ENCODE measurements around the gene SERGEF.

The SERGEF gene

DNA sequence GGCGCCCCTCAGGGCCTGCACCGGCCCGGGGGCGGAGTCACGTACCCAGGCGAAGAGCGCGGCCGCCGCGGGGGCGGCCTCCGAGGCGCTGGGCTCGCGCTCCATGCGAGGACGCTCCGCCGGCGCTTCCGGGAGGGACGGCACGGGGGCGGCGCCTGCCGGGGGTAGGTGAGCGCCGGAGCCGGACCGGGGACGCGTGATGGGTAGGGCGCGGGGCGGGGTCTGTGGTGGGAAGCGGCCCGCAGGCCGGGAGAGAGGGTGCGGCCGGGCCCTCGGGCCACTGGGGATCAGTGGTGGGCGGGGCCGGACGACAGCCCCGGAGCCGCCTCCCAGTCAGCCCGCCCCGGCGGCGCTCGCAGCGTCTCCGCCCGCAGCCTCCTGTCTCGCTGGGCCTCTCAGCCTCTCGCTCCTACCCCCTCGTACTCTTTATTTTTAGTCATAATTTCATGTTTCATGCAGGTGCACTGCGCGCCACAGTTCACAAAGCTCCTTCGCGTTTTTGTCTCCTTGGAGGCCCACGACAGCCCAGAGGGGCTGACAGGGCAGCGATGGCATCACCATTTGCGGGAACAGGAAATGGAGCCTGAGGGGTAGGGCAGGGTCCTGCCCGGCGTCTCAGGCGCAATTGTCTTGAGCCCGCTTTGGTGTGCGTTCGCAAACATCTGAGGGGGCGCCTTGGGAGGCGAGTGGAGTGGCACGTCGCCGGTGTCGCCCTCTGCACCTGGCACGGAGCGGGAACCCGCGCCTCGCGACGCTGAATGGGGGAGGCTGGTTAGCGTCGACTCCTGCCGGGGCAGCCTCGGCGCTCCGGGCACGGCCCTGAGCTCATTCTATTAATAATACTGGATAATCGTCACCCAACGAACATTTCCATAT is at the start of gene SERGEF:
Gene SERGEF, minus strand, starts transcription at position 142 of the 876 bp plus-strand sequence. Its CDS starts 37 bp downstream, at position 105.
- DNase-seq (ENCODE audit: low read depth in 1 of 2, low spot score in 1 of 2): peak; percentile 88

DNA sequence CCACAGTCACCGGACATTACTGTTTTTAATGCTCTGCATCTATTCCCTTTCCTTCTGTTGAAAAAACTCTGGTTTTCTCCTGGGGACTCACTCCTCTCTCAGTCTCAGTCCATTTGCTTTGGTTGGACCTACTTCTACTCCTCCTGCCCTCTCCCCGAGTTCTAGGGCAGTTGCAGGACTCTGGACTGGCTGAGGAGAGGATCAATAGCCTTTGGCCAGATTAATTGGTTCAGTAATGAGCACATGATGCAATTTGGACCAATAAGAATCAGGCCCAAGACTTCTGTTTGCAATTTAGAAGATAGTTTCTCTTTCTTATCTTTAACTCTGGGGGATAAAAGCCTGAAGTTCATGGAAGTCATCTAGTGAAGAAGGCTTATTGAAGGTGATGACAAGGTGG is 48.5 kb upstream of the SERGEF start:
- no peak for DNase-seq (ENCODE audit: low read depth in 1 of 2, low spot score in 1 of 2)

DNA sequence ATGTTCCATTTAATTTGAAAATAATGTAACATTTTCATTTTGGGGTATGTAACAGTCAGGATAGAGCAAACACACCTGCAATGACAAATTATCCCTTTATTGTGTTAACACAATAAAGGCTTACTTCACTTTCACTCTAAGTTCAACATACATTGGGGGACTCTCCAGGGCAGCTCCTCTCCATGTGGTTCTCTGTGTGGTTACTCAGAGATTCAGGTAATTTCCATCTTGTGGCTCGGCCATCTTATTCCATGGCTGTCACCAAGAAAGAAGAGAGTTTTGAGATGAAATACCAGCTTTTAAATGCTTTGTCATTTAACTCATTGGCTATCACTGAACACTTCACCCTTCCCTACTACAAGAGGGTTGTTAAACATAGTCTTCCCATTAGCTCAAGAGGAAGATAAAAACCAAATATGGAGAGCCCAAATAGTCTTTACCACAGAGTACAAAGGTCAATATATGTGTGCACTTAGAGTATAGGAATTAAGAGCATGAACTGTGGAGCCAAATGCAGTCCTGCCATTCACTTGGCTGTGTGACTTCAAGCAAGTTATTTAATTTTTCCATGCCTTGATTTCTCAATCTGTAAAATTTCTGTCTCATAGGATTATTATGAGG is 43.8 kb upstream of the SERGEF start:
- DNase-seq (ENCODE audit: low read depth in 1 of 2, low spot score in 1 of 2): no peak

DNA sequence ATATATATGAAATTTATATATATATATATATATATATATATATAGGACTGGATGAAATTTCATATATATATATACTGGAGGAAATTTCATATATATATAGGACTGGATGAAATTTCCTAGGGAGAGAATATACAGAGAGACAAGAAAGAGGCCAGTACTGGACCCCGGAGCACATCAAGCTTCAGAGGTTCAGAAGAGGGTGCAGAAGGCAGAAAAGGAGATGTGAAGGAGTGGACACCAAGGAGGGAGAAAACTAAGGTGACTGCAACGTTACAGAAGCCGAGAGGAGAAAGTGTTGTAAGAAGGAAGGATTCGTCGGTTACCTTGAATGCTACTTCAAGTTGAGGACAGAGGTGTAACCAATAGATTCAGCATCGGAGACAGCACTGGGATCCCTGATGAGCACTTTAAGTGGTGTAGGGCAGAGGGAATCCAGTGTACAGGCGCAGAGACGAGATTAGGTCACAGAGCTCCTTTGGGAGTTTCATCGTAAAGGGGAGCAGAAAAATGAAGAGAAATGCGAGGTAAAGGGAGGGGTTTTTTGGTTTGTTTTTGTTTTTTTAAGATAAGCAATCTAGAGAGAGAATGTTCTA is 41.8 kb upstream of the SERGEF start:
- no peak for DNase-seq (ENCODE audit: low read depth in 1 of 2, low spot score in 1 of 2)

DNA sequence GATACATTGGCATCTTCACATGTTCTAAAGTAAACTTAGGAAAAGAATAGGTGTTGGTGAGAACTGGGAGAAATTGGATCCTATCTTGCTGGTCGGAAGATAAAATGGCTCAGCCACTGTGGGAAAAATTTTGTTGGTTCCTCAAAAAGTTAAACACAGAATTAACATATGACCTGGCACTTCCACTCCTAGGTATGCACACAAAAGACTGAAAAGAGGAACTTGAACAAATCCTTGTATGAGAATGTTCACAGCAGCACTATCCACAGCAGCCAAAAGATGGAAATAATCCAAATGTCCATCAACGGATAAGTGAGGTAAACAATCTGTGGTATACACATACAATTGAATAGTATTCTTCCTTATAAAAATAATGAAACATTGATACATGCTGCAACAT is 38.0 kb upstream of the SERGEF start:
- no peak for DNase-seq (ENCODE audit: low read depth in 1 of 2, low spot score in 1 of 2)

DNA sequence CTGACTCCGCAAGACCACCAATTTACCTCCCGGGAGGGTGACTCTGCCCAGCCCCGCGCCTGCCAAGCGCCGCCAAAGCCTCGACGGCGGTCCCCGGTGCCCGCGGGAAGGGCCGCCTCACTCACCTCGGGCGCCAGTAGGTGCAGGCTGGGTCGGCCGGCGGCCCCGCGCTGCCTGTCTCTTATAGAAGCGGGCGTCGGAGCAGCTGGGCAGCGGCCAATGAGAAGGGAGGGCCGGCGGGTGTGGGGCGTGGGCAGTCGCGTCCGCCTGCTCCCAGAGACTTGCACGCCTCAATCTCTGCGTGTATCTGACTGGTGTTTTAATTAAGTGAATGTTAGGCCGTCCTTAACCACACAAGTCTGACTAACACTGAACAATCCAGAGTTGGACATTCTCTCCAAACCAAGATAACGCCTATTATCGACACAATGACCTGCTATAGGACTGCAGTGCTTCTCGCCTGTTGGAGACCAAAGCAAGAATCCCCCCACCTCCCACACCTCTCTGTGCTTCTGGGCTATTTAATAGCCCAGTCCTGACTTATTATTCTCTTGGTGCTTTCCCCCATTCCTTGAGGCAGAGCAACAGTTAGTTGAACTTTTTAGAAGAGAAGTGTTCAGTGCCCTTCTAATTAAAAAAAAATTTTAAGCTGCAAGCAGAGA is 33.4 kb upstream of the SERGEF start, which contains the start of gene TPH1:
Gene TPH1, minus strand, starts transcription at position 154 of the 662 bp plus-strand sequence. CDS start 5,507 bp downstream, outside the sequence.
- DNase-seq (ENCODE audit: low read depth in 1 of 2, low spot score in 1 of 2): no peak

DNA sequence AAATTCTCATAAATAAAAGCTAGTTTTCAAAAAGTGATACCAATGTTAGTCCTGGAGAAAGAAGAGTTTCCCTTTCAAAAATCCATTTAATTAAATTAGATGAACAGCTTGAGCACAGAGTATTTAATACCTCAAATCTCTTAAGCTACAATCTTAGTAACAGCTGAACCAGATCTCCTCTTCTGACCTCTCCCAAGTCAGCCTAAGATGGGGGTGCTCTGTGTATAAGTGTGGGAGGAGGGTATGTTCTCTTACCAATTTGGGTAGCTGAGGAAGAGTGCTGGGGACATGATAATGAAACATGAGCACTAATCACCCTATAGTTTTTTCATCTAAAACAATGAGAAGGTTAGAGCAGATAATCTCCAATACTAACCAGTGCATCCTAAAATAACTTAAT is 23.6 kb upstream of the SERGEF start:
- DNase-seq (ENCODE audit: low read depth in 1 of 2, low spot score in 1 of 2): no peak

DNA sequence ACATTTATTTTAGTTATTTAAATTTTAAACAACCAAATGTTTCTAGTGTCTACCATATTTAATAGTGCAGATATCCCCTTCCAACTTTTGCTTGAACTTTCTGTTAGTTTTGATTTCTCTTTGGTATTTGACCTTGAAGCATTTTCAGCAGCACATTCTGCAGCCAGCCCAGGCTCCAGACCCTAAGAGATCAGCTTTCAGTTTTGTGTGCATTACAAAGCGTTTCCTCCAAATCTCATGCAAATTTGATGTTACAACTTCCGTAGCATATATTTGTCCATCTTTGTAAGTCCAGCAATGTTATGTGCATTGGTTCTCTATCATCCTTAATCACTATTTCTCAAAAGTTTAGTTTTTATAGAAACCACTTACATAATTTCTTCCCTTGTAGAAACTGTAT is 14.6 kb upstream of the SERGEF start:
- no peak for DNase-seq (ENCODE audit: low read depth in 1 of 2, low spot score in 1 of 2)

DNA sequence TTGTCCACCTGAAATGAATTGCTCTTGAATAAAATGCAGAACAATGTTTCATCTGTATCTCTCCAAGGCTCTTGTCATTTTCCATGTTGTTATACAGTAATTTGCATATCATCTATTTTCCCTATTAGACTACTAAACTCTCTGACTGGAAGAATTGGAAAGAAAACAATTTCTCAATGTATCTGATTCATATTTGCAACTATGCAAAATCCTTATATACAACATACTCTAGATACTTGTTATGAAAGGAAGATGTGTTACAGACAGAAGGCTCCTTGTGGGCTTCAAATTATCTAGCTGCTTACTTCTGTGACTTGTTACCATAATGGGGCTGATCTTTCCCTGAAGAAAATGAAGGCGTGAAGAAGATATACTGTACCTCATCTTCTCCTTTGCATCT is 9.6 kb upstream of the SERGEF start:
- DNase-seq (ENCODE audit: low read depth in 1 of 2, low spot score in 1 of 2): no peak

DNA sequence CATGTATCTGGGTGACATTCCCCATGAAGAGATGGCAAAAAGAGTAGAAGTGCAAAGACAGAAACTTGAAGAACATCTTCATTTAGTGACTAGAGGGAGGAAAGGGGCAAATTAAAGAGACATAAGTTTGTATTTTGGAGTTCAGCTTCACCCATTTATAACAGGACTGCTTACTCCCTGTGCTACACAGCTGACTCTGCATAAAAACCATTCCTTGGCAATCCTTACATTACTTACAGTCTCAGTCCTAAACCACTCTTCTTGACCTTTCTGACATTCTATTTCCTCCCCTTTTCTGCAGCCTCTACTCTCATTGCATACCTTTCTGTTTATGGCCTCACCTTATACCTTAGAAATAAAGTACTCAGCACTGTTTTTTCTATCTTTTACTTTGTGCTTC is 6.8 kb upstream of the SERGEF start:
- DNase-seq (ENCODE audit: low read depth in 1 of 2, low spot score in 1 of 2): no peak

DNA sequence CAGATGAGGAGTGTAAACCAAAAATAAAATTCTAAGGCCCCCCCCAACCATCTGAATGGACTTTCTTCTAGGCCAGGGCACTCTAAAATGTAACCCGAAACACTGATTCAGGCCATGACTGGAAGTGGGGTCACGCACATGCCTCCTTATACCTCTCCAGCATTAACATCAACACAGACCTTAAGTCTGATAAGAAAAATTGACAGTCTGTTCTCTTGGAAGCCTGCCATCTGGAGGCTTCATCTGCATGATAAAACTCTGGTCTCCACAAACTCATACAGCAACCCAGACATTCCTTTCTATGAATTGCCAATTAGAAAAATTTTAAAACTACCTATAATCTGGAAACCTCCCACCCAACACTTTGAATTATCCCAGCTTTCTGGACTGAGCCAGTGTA is 3.9 kb upstream of the SERGEF start:
- no peak for DNase-seq (ENCODE audit: low read depth in 1 of 2, low spot score in 1 of 2)

DNA sequence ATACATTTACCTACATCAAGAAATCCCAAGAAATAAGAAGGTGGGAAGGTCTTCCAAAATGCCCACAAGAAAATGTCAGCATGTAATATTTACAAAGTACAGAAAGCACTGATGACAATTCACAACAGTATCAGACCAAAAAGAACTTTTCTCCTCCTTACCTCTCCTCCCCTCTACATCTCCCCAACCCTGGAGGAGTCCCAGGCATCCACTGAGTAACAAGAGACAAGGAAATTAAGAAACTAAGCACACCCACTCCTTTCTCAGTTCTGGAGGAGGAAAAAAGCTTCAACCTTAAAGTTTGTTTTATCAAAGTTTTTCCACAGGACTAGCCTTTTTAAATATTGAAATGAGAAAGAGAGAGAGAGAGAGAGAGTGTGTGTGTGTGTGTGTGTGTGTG is 2.0 kb upstream of the SERGEF start:
- no peak for DNase-seq (ENCODE audit: low read depth in 1 of 2, low spot score in 1 of 2)

DNA sequence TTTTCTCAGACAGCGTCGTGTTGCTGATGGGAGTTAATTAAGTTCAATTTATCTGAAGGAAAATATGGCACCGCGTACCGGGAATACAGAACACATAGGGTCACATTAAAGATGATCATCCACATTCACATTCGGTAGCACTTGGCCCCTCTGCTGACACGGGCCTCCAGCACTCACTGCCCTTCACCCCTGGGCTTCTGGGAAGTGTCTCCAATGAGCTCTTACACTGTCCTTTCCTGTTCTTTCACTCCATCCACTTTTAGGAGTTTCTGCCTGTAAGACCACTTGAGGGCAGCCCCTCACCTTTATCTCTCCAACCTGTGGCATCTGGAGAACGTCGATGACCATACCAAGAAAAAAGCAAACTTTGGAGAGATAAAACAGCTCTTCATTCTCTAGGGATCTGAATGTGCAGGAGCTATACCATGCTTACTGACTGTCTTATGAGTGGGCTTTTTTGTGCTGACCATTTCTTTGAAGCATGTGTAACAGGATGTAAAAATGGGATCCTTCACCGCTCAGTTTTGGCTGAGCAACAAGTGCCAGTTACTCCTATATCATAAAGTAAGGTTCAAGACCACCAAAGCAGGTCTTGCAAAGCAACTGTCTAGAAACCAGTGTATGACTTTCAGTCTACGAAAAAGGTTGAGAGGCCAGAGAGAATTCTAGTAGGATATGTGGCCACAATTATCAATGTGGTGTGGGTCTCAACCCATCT is 1.1 kb upstream of the SERGEF start:
- no peak for DNase-seq (ENCODE audit: low read depth in 1 of 2, low spot score in 1 of 2)

DNA sequence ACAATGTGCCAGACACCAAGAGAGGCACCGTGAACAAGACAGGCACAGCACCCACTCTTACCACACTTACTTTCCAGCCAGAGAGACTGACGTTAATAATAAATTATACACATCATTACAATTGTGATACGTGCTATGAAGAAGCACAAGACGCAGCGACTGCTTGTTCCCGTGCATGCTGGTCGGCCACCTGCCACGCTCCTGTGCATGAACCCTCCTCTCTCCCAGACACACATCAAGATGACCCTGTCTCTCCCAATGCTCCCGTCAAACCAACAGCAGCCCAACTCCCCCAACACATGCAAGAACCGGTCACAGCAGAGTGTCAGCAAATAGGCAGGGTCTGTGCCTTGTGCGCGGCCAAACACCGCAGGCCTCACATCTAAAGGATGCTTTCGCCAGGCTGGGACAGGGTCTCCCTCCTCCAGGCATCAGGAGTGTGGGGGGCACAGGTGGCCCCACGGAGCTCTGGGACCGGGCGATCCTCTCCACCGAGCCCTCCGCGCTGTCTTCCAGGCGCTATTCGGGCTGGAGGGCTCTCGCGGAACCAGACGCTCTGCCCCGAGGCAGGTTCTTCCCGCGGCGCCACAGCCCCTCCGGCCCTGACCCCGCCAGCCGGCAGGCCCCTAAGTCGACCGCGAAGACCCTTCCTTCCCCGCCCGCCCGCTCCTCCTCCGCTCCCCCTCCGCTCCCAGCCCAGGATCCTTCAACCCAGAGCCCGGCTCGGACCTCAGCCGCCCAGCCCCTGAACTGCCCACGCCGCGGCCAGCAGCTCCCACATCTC is 533 bp downstream of the SERGEF start:
- no peak for DNase-seq (ENCODE audit: low read depth in 1 of 2, low spot score in 1 of 2)

DNA sequence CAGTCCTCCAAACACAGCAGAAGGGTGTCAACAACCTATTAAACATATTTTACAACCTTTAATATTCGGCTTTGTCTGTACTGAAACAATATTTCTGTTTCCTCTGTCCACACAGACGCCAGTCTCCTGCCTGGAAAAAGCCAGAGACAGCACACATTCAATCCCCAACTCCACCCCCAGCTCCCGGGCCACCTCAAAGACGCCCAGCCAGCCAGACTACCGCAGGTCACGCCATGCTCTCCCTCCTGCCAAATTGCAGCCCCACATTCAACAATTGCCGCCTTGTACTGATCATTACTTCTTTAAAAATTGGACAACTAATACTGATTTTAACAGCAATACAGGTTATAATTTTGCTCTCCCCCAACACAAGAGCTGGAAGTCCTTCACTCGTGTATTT is 1.2 kb downstream of the SERGEF start:
- no peak for DNase-seq (ENCODE audit: low read depth in 1 of 2, low spot score in 1 of 2)

DNA sequence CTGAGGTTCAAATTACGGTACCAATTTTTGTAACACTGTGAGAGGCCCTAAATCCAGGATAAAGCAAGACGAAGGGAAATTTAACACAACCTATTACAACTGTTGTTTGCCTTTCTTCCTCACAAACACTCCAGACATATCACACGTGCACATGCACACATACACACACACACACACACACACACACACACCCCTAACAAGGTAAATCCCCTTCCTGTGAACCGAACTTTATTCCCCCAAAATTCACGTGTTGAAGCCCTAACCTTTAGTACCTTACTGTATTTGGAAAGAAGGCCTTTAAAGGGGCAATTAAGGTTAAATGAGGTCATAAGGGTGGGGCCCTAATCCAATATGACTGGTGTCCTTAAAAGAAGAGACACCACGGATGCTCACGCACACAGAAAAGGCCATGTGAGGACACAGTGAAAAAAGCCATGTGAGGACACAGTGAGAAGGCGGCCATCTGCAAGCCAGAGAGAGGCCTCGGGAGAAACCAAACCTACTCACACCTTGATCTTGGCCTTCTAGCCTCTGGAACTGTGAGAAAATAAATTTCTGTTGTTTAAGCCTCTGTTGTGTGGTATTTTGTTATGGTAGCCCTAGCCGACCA is 1.8 kb downstream of the SERGEF start:
- no peak for DNase-seq (ENCODE audit: low read depth in 1 of 2, low spot score in 1 of 2)

DNA sequence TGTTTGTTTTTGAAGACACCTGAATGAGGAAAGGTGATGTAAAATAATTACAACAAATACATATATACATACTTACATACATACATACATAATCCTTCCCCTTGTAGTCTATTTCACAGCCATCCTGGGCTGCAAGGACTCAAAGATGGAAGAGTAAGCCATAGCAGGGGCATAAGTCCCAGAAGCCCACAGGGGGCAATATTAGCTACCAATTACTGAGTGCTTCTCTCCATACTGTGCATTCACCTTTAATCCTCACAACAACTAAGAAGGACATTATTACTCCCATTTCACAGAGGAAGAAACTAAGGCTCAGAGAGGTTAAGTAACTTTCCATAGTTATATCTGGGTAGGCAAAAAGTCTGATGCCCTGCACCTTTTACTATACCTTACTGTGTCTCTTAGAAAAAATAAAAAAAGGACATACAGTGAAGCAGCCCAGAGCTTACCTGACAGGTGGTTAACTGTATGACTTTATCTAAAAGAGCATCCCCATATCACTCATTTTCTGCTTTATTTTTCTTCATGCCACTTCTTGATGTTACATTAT is 2.7 kb downstream of the SERGEF start:
- DNase-seq (ENCODE audit: low read depth in 1 of 2, low spot score in 1 of 2): no peak

DNA sequence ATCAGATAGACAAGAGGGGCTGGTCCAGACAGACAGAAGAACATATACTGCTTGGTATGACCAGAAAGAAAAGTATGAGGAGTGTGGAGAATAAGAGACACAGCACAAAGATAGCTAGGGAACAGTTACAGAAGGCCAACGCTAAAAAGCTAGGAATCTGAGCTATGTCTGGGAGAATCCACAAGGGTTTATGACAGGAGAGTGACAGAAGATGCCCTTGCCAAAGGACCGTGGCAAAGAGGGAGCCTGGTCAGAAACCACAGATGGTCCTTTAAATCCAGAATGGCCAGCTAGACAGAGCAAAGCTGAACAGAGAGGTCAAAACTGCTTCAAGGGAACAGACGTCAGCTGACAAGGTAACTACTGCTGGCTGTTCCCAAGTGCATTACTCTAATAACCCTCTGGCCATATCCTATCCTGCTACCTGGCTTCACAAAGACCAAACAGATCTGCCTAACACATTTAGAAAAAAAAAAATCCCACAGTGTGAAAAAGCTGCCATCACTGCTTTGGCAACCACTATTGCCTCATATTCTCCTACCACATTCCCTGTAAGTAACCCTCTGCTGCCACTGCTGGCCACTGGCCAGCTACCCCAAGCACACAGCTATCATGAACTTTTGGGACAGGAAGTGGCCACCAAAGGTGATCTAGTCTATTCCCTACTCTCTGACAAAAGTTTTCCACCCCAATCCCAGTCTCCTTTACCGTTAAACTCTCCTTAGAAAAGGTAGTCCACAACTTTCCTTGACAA is 7.3 kb downstream of the SERGEF start:
- DNase-seq (ENCODE audit: low read depth in 1 of 2, low spot score in 1 of 2): no peak

DNA sequence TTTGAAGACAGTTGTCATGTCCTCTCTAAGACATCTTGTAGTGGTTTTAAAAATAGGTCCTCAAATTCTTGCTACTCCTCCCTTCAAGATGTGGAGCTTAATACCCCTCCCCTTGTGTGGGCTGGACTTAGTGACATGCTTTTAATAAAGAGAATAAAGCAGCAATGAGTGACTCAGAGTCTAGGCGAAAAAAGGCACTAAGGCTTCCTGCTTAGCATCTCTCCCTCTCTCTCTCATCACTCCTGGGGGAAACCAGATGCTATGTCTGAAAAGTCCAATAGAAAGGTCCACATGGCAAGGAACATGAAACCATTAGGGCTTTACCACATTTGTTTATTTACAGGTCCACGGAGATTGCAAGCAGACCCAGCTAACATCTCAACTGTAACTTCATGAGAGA is 11.7 kb downstream of the SERGEF start:
- no peak for DNase-seq (ENCODE audit: low read depth in 1 of 2, low spot score in 1 of 2)
